K562 treated with DMSO at 1 percent for 4 hours (cell line): ENCODE measurements around the gene PRKCH. TPM values are rescaled to one million over a fixed set of nuclear protein-coding genes. Genes with fewer than 3 reads are reported as not detected.

Experiments used
- total RNA-seq: library from RNA; unstranded; fragments of 300-600 nt; gene quantifications from 2 replicates; pipeline ENCODE4 v1.2.3, GENCODE V29; 2022; ENCODE audit not compliant: insufficient read depth

PRKCH gene
- total RNA-seq, result 1.4 and 5.4 TPM in 2 replicates

GRCh38 chr14:61321385-61322010 is at the start of gene PRKCH:
Gene PRKCH (plus strand): TSS chr14:61321579. CDS start chr14:61322102, 523 bp downstream.

GRCh38 chr14:61281186-61281947 is 40.0 kb upstream of the PRKCH start, which contains the start of gene TMEM30B:
Gene TMEM30B (minus strand): TSS chr14:61281338. CDS start chr14:61281147, 191 bp downstream.

Other genes starting within 250 kb of the PRKCH start
- not detected in 2 replicates for gene TMEM30B, start 40.2 kb upstream of the PRKCH start, total RNA-seq